Measurements from ENCODE around the gene HOXC10.

Gene HOXC10

DNA sequence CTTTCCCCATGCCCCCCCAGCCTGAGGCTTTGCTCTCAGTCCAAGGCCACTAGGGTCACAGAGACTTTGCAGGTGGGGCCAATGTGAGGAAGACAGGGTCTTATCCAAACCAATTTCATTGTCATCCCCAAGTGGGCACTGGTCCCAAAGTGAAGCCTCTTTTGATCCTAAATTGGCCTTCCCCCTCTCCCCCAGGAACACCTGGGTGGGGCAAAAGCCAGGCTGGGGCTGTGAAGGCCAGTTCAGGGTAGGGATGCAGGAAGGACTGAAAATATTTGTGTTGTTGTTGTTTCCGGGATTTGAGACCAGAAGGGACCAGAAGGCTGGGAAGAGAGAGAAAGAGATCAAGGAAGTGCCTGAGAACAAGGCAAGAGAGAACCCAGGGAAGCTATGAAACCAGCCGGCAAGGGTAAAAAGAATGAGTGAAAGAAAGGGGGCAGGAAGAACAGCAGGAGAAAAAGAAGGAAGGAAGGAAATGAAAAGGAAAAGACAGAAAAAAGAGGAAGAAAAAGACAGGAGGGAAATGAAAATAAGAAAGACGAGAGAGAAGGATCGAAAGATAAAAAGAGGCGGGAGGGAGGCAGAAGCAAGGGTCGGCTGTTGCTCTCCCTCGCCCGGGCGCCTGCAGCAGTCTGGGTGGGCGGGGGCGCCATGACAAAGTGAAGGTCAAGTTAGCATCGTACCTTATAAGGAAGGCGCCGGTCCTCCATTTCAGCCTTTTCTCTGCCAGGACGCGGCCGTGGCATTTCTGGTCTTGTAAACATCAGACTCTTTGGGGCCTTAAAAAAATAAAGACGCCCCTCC, 19.5 kb upstream of the HOXC10 start:
- DNase-seq = no peak

DNA sequence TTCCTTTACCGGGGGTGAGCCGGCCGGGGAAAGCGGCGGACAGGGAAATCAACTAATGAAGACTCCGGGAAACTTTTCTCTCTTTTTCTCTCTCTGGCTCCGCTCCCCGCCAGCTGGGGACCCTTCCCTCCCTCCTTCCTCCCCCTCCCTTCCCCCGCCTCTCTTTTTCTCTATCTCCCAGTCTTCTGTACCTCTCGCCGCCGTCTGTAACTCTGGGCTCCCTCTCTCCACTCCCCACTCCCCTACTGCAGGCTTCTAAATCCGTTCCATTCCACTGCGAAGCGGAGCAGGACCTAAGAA, 18.9 kb upstream of the HOXC10 start:
- no peak for DNase-seq

DNA sequence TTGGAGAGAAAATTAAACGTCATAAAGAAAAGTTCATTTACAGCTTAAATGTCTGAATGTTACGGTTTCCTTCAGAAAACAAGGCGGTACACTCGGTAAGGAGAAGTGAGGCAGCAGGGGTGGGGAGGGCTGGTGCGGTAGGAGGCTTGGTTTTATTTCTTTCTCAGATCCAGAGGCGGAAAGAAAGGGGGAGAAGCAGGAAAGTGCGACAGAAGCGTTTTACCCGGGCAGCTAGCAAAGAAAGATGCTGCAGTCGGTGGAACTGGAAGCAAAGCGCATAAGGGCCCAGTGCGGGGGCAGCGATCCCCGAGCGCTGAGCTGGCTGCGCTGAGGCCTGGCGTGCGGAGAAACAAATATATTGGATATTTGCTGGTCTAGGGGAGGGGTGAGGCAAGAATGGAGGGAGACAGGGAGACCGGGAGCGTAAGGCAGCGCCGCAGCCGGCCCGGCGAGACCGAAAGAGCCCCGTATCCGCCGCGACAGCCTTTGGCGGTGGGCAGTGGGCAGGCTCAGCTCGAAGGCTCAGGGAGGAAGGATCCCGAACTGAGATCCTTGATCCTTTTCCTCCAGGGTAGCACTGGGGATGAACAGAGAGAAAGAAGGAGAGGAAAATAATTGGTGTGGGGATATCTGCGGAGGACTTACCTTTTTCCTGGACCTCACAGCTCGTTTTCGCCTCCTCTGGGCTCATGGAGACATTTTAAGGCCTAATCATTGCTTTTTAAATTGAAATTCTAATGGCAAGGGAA, 18.4 kb upstream of the HOXC10 start:
- no peak for DNase-seq

DNA sequence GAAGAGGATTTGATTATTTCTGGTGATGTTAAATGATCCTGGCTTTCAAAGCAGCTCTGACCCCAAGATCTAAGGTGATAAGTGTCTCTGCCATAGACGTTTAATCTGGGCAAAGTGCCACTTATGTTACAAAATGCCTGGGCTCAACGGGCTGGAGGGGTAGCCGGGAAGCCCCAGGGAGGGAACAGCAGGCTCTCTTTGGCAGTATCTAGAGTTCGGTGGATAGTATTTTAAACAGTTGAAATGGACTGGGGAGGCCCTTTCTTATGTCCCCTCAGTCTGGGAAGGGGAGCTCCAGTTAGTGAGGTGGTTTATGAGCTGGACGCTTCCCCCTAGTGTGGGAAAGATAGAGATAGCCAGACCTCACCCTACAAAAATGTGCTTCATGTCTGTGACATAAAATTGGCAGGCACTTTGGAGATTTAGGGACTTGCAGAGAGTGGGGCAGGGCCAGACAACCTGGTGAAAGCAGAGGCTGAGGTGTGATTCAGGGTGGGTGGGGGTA, 17.5 kb upstream of the HOXC10 start:
- no peak for DNase-seq

DNA sequence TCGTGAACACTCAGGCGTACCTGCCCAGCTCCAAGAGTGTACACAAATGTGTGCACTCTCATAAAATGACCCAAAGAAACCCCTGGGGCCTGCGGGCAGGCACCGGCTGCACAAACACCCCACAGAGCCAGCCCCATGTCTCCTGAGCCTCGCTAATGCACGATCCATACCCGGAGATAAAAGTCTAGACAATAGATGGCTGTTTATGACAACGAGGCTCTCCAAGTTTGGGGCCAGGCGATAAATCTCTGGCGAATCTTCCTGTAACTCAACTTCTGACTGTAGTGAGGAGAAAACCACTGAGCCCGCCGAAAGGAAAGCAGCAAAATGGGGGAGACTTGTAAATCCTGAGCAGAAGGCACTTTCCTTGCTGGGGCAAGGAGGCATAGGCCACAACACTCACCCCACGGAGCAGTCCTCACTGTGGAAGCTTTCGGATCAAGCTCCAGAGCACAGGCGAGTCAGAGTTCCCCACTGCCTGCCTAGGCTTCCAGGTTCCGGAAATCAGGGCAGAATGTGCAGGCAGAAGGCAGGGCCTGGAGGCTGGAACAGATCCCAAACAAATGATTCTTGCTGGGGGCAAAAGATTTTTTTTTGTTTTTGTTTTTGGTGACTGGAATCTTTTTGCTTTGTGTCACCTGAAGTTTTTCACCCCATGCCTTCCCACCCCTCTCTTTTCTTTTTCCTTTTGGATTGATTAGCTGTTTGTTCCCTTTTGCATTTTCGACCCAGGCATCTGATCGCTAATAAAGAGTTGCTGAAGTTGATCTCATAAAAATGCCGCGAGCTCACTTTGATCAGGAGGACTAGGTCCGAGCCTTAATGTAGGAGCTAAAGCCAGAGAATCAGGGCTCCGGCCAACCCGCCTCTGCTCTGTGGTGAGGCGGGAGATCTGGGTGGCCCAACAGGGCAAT, 16.5 kb upstream of the HOXC10 start:
- no peak for DNase-seq

DNA sequence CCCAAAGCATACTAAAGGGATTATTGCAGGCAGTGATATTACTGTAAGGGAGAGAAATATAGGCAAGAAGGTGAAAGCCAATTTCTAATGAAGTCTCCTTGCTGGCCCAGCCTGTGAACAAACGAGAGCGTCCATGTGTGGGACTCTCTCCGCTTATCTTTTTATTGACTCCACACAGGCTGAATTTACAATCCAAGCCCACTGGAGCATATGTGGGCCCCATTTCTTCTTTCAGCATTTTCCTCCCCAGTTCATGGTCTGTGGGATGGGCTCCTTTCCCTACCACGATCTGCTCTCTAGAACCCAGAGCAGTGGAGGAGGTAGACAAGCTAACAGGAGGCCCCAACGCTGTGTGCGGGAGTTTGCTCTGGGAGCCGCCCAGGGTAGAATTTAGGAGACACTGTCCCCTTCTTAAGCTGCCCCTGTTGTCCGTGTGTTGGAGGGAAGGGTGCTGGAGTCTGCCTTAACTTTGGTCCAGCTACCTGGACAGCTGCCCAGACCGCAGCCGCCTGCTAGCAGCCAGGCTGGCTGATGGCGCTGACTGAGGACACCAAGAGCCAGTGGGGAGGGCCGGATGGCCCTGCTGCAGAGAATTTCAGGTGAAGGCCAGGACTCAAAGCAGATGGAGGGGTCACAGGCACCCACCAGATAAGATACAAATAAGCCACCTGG, 15.2 kb upstream of the HOXC10 start:
- no peak for DNase-seq

DNA sequence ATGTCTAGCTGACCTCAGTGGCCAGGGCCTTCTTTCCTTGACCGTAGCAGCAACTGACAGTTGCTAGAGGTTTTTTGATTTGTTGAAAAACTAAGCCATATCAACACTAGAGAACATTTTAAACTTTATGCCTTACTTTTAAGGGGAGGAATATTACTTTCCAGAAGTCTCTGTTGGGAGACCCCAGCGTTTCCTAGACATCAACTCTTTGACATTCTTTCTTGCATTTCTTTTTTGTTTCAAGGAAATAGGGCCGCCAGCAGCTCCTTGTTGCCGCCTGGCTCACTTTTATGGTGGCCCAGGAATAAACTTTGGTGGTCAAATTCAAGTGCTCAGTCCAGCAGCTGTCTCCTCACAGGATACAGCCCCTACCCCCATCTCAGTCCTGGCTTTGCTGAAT, 14.5 kb upstream of the HOXC10 start:
- no peak for DNase-seq

DNA sequence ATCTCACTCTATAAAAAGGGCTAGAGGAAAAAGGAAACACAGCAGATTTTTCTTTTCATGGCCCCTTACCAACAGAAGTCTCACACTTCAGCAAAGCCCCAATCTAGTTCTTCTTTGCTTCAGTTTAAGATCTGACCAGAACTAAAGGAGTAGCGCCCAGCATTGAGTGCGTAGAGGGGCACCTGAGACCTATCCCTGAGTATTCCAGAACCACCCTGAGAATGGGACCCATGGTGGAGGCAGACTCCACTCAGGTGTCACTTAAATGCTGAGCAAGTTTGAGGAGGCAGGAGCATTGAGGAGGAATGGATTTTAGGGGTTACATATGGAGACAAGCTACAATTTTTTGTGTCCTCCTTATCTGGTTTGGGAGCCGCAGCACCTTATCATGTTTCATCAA, 13.8 kb upstream of the HOXC10 start:
- DNase-seq = no peak

DNA sequence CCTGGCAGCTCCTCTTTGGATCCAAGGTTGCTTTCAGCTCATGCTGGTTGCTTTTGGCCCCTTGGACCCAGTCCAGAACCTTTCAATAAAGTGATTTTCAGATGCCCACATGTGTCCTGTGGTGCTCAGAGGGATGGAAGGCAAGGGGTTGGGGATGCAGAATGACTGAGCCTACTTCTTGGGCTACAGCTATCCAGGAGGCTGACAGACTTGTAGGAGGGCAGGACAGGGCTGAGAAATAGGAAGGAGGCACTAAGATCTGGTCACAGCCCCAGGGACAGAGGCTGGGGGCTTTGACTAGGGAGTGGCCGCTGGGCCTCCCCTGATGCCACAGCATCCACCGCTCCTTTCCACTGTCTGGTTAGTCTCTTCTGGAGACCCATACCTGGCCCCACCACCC, 13.3 kb upstream of the HOXC10 start:
- no peak for DNase-seq

DNA sequence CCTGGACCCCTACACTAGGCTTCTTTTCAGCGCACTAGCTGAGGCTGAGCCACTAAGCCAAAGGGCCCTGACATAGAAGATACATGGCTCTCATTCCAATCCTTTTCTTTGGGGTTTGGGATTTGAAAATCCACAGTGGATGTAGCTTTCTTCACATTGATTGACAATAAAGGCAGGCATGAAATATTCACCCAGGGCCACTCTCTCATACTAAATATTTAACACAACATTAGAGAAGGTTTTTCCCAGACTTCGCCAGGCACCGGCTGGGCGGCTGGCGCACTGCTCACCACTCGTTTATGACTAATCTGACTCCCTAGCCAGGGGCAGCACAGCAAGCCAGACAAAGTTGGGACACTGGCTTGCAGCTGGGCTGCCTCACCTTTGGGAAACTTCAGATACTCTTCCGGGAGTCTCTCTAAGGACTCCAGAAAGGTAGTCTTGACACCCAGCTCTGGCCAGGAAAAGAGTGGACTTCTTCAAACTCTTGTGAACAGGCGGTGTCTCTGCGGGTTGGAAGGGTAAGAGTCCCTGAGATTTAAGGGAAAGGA, 12.7 kb upstream of the HOXC10 start:
- DNase-seq = no peak

DNA sequence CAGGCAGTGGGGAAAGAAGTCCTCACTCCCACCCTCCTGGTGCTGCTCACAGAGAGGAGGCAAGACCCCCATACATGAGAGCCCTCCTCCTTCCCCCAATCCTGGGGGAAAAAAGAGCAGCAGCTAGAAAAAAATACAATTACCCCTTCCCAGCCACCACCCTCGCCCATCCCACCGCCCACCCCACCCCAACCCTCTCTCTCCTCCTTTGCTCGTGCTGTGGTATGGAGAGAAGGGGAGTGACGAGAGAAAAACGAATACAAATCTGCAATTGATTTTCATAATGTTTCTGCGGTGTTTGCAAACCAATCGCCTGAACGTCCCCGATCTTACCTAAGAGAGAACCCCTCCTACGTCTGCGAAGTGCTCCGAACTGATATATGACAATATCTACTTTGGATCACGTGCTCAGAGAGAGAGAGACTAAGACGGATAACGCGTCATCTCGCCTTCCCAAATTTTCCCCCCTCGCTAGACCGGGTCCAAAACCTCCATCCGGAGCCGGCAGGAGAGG, 12.2 kb upstream of the HOXC10 start, which contains the start of gene HOXC11:
TSS of gene HOXC11 (plus strand) at position 405 of the 514 bp plus-strand sequence. CDS start 116 bp downstream, outside the sequence.
- DNase-seq = no peak

DNA sequence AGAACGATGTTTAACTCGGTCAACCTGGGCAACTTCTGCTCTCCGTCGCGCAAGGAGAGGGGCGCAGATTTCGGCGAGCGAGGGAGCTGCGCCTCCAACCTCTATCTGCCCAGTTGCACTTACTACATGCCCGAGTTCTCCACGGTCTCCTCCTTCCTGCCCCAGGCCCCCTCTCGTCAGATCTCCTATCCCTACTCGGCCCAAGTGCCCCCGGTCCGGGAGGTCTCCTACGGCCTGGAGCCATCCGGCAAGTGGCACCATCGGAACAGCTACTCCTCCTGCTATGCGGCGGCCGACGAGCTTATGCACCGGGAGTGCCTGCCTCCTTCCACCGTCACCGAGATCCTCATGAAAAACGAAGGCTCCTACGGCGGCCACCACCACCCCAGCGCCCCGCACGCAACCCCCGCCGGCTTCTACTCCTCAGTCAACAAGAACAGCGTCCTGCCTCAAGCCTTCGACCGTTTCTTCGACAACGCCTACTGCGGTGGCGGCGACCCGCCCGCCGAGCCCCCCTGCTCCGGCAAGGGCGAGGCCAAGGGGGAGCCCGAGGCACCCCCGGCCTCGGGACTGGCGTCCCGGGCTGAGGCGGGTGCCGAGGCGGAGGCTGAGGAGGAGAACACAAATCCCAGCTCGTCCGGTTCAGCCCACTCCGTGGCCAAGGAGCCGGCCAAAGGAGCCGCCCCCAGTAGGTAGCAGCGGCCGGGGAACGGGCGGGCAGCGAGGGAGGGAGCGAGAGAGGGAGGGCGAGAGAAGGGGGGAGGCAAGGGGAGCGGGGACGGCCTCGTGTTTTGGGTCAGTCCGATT, 11.5 kb upstream of the HOXC10 start:
- DNase-seq = no peak

DNA sequence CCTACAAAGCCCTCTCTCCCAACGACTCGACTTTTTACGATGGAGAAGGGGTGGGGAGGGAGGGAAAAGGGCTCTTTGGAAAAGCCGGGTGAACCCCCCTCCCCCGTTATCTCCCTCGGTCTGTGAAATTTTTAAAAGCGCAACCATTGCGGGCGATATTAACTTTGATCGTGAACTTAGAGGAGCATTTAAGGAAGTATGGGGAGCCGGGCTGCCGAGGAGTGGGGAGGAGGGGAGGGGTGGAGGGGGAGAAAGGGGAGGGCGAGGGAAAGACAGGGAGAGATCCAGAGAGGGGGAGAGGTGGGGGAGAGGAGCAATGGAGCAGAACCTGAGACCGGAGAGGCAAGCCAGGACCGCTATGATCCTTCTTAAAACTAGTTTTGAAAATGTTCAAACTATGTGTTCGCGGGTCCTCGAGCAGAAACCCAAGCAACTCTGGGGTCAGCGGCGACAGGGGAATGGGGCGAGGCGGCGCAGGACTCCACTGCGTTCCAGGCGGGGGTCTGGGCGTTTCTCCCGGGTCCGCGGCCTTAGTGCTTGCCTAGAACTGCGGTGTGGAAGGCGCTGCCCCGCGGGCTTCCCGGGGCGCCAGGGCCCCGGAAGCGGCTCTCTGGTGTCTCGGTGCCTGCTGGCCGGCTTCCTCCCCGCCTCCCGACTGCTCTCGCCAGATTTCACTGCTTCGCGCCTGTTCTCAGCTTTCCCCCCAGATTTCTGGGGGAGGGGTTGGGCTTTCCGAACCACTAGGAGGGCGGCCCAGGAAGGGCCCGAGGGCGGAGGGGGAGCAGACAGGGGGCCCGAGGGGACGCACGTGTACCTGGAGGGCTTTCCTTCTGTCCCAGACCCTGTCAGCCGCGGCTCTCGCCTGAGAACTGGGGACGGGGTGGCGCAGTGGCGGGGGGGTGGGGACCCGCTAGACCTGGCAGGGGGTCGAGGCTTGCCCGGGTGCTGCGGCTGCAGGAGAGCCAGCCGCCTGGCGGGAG, 10.6 kb upstream of the HOXC10 start, which contains the start of gene HOTAIR:
TSS of gene HOTAIR (minus strand) at position 871 of the 980 bp plus-strand sequence.
- no peak for DNase-seq

DNA sequence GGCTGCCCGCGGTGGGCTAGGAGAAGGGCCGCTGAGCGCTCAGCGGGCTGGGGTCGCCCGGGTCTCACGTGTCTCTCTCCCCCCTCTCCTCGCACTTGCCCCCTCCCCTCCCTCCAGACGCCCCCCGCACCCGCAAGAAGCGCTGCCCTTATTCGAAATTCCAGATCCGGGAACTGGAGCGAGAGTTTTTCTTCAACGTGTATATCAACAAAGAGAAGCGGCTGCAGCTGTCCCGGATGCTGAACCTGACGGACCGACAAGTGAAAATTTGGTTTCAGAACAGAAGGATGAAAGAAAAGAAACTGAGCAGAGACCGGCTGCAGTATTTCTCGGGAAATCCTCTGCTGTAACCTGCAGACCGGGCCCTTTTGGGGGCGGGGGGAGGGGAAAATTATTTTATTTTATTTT, 9.9 kb upstream of the HOXC10 start:
- no peak for DNase-seq

DNA sequence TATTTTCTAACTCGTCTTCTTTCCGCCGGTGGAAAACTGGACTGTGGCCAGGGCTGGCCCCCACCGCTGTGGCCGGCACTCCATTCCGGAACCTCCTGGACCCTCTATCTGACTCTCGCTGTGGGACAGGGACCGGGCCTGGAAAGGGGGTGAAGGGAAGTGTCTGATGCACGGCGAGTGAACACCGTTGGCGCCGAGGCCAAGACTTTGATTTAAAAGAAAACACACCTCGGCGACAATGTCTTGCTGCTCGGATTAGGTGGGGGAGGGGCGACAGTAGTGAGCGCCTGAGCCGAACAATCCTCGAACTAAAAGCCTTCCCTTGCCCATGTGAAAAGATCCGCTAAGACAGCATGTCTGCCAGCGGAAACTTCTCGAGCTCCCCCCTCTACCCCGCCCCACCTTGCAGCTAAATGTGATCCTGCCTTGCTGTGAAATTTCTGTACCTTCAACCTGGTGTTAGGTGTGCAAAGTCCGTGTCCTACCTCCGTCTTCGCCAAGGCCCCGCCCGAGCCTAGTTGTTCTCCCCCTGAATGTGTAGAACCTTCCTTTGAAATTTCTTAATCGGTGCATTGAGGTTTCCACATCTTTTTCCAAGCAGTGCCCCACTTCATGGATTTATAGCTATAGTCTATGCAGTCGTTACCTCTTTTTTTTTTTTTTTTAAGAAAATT, 9.3 kb upstream of the HOXC10 start:
- no peak for DNase-seq

DNA sequence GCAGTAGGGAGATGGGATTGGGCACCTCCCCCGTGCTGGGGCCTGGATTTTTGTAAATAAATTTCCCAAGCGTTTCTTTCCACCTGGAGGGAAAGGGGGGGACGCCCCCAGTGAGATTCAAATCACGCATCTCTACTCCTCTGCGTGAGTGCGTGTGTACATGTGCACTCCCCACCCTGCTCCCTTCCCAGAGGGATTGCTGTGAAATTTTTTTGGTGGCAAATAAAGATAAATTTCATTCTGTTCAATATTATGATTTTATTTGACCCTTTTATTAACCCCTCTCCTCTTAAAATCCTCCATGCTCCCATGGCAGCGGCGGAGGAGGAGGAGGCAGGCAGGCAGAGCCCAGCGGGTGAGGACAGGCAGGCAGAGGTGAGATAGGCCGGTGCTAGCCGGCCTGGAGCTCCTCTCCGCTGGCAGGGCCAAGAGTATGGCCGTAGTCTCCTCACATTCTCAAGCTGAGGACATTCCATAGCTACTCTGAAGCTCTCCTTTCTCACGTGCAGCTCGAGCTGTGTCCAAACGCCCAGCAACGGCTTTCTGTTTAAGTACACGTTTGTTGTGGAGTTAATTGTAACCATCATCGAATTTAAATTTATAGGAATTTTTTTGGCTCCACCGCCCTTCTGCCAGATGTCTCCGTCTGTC, 8.6 kb upstream of the HOXC10 start:
- DNase-seq = no peak

DNA sequence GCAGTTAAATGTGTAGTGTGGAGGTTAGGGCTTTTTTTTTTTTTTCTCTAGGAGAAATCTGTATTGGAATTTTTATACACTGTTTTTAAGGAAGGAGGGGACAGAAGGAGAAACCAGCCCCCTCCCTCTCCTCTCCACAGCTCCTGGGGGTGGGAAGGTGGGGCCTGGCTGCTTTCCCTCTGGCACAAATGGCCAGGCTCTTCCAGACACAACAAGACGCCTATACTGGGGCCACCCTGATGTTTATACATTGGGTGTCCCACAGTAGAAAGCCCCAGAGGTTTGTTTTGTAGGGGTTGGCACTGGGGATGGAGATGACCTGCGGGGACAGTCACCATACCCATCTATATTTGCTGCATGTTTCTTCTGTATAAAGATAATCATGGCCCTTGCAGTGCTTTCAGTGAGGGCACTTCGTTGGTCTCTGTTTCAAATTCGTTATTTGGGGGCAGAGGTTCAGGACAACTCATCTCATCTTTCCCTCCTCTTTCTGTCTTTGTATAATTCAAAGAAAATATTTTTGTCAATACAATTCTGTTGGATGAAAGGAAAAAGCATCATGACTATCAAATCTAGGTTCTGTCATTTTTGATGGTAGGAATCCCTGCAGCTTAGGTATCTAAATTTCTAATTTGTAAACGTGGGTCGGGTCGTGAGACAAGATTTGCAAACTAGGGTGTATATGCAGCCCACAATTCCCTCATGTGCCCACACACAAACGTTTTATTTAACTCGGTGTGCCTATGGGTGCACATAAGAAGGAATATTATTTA, 7.9 kb upstream of the HOXC10 start:
- DNase-seq = no peak

Measured in SW 1271 (cell line).